HG03097 (cell line): Measurements from ENCODE around the gene CACNA1E.

Experiments used
- ATAC-seq: cut with Tn5 transposase; IDR thresholded peaks from one replicate; pipeline ENCODE4 v1.9.1; 2021; ENCODE audit not compliant: unreplicated experiment, low FRiP score

Gene CACNA1E

DNA sequence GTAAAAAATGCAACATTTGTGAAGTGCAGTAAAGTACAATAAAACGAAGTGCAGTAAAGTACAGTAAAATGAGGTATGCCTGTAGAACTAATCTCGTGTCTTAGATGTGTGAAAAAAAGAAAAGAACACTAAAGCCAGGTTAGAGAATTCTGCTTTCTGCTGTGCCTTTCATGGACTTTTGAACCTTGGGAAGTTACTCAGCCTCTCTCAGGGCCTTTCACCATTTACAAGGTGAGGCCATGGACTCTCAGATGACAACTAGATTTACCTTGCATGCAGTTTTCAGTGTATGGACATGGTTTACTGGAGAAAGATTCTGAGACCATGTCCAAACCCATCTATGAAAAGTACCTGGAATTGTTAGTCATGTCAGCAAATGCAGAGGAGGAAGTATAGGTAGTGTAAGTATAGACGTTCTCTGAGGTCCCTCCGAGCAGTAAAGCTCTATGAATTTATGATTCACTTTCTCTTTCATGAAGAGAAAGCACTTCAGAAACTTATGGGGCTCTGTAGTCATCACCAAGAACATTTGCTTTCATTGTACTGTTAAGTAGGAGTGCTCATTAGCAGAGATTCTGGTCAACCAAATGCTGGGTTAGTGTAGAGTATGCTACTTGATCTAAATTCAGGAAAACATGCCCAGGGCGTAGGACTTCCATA, 143.1 kb downstream of the CACNA1E start:
- ATAC-seq: no peak

DNA sequence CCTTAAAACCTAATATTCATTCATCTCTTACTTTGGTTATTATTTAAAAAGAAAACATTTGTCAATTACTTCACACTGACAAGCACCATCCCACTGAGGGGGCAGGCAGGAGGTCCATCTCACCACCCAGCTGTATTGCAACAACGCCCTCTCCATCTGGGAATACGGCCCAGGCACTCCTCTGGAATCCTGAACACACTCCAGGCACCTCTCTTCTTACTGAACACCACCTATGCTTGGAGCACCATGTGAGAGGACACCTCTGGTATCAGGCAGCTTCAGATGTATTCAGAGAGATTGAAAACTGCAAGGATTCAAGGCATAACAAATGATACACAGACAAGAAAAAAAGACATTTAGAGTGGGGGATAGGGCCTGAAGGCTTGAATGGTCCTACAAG, 147.1 kb downstream of the CACNA1E start:
- ATAC-seq: no peak

DNA sequence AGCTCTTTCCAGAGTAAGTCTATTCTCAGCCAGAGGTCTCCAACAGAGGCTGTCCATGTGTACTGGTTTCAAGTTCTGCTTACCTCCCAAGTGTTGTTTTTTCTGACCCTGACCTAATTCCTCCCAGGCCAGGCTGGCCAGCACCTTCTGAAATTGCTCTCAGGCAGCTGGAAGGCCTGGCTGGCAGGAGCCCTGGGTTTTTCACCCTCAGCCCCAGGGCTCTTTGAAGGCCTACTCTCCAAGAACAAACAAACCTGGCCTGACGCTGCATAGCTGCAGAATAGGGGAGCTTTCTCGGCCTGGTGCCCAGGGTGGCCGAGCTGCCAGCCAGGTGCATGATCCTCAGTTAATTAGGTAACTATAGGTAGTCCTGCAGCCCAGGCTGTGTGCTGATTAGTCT, 147.5 kb downstream of the CACNA1E start:
- ATAC-seq: no peak

DNA sequence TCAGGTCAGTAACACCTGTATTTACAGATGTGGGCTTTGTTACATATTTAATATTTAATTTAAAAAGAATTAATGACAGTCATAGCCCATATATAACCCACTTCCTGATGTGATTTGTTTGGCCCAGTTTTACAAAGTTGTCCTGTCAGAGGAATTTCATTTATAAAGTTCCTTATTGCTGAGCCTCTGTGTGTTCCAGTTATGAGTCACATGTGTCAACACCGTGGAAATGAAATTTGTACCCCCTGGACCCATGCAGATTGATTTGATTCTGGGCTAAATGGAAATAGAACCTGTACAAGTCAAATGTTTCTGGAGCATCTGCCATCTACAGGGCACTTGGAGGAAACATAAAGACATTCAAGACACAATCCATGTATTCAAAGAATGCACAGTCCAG, 149.2 kb downstream of the CACNA1E start:
- no peak for ATAC-seq

DNA sequence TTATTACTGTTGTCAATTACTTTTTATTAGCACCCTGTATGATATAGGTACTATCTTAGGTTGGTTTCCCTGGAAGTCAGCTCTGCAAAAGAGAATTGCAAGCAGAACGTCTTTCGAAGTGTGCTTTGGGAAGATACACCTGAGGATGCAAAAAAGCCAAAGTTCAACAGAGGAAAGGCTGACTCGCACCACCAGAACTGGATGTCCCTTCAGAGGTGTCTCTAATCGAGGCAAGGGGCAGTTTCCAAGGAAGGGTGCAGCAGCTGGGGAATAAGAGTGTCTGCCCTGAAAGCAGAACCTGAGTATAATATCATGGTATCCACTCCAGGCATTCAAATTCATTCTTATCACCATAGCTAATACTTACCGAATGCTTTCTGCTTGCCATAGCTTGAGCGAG, 149.6 kb downstream of the CACNA1E start:
- ATAC-seq: no peak

DNA sequence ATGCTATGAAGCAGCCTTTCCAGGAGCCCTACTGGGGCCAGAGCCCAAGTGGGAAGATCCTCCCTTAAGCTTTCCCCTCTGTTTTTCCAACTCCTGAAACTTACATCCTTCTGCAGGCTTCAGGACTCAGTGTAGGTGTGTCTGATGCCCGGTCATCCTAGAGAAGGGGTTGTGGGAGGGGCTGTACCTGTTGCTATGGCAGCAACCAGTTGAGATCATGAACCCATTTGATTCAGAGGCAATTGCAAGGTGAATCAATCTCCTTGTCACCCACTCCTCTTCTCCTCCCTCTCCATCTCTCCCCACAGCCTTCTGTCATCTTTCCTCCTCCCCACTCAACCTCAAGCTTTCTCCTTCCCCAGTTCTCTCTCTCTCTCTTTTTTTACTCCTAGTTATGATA, 151.8 kb downstream of the CACNA1E start:
- ATAC-seq: no peak

DNA sequence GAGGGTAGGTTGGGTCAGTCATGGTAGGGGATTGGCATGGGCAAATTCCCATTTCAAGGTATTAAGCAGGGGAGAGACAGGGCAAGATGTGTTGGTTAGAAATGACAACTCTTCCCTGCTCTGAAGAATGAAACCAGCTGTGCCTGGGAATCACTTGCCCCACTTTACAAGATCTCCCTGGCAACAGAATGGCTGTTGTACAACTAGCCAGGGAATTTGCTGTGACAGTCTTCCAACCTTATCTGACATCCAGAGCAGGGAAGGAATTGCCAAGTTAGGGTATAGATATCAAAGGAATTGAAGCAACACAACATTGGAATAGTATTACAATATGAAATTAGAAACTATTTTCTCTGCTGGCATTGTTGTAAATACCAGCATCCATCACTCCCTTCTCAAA, 154.7 kb downstream of the CACNA1E start:
- no peak for ATAC-seq

DNA sequence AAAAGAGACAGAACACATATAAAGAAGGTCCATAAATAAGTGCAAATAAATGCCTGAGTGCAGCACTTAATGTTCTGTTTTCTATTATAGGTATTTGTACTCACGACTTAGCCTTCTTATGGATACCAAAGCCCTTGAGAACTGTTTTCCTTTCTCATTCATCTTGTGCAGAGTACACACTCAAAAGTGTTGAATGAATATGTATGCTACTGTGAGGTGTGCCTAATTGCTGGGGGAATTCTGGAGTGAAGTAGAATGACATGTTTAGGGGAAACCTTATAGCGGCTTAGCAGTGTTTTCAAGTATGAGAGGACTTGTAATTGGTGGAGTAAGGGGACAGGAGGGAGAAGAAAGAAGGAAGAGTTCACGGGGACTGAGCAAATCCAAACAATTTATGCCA, 157.6 kb downstream of the CACNA1E start:
- ATAC-seq: no peak

DNA sequence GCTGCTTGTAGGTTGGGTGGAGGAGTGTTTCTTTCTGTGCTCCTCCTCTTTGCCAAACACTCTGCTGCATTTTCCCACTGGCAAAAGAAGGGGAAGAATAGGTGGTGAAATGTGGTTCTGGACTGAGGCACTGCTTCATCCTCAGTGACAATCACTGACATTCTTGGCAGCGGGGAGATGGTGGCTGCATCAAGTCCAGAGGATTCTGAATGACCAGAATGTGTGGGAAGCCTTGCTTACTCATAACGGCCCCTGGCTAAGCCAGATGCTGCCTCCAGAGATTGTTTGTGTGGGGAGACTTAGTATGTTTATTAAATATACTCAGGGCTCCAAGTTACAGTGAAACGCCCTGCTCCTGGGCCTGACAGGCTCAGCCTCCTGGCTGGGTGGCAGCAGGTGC, 160.3 kb downstream of the CACNA1E start:
- ATAC-seq: no peak

DNA sequence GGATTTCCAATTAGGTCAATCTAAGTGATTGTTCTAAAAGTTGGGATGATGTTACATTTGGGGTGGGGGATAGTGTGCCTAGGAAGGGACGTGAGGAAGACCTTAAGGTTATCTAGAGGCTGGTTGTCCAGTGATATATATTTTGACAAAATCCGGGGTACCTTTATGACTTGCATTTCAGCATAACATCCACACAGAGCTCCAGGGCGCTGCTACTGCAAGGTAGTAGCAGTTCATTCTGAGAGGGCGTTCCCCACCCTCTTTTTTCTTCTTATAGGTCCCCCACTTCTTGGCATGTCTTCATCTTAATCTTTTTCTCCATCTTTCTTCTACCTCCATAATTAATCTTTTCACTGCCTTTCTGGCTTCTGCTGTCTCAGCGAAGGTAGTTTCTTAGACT, 161.9 kb downstream of the CACNA1E start:
- ATAC-seq: no peak

DNA sequence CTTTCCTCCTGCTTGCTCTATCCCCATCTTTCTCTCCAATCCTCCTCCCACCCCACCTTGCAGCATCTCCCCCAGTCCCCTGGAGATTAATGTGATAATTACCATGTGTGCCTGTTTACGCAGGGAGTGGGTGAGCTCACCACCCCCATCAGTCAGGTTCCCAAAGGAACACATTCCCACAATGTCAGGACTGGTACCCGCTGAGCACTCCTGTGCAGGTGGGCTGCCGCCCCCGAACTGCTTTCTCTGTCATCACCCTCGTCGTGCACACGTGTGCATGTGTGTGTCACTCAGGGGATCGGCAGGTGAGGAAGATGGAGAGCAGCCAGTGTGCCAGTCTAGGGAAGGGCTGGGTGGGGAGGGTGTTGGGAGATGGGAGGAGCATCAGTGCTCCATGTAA, 163.4 kb downstream of the CACNA1E start:
- no peak for ATAC-seq

DNA sequence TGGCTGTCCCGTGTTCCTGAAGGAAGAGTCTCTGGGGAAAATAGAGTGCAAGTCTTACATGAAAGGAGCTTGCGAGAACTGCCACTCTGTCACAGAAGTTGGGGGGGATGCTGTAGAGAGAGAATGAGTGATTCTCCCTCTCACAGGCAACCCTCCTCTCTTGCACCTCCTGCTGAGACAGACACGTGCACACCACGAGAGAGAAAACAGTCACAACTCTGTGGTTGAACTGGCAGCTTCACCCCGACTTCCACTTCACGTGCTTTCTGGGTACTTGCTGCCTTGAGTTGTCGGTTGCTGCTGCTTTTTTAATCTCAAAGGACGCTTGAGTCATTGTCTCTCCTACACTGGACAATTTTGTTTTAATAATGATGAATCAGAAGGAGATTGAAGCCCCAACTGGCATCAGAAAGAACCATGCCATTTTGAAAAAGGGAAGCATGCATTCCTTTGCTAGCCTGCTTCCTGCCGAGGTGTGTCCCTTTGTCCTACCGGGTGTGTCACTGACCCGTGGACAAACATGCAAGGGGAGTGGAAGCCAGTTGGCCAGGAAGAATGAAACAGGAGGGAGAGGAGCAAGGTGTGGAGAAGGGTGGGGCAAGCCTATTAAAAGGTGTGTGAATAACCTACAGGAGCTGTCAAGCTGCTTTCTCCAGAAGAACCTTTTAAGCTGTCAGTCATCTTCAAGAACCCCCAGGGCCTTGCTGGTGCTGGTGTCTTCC, 164.2 kb downstream of the CACNA1E start:
- no peak for ATAC-seq

DNA sequence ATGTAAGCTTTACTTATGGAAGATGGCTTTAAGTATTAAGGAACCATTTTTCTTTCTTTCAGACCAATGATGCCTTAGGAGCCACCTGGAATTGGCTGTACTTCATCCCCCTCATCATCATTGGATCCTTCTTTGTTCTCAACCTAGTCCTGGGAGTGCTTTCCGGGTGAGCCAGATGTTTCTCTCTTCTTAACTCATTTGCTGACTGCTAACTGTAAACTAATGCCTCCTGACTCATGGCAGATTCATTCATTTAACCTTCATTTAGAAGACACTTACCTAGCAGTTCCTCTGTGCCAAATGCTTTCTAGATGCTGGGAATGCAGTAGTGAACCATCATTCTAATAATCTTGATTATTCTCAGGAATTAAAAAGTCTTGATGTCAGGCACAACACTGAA, 168.0 kb downstream of the CACNA1E start:
- no peak for ATAC-seq

DNA sequence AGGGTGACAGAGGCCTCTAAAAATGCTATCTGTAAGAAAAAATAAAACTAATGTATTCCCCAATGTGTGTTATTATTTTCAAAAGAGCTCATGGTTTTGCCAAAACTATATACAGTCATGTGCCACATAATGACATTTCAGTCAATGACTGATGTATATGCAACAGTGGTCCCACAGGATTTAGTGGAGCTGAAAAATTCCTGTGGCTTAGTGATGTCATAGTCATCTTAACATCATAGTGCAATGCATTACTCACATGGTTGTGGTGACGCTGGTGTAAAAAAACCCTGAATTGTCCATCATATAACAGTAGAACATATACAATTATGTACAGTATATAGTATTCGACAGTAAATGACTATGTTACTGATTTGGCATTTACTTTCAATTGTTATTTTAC, 172.4 kb downstream of the CACNA1E start:
- ATAC-seq: no peak

DNA sequence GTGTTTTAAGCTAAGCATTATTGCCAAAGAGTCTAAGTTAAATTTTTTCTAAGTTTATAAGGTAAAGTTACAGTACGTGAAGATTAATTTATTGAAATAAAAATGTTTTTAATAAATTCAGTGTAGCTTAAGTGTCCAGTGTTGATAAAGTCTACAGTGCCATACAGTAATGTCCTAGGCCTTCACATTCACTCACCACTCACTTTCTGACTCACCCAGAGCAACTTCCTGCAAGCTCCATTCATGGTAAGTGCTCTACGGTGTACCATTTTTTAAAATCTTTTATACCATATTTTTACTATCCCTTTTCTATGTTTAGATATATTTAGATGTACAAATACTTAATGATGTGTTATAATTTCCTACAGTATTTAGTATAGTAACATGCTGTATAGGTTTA, 173.2 kb downstream of the CACNA1E start:
- ATAC-seq: no peak

DNA sequence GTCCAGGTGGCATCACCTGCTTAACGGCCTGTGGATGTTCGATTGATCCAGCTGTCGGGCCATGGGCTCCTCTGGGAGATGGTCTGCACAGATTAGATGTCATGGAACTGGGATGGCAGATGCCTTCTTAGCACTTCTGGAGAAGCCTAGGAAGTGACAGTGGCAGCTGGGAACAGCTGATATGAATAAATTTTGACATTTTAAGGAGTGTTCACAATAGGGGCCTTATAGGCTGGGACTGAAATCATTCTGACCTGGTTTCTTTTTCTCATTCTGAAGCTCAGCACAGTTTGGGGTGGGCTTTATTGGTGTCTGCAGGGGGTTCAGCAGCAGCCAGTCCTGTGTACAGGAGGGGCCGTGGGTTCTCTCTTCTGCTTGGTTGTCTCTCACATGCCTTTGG, 175.3 kb downstream of the CACNA1E start:
- ATAC-seq: no peak

DNA sequence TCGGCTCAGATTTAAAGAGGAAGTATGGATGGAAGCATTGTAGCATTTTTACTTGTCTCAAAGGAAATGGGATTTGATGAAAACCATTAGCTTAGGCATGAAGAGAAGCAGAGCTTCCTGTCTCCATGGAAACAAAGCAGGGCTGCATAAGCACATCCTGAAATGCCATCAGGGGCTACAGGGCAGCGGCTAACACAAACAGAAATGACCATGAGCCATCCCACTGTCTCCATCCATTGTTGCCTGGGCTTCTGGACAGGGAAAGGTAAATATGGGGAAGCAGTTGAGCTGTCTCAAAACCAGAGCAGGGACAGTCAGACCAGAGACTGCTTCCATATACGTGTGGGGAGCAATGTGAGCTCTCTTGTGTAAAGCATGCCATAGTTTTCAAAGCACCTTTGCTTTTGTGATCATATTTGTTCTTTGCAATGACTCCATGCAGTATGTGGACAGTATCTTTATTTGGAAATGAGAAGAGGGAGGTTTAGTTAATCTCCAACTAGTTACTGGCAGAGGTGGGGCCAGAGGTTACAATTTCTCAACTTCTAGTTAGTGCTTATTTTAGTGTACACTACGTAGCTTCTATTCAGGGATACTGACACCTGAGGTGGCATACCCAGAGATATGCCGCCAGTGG, 176.1 kb downstream of the CACNA1E start:
- ATAC-seq: no peak

DNA sequence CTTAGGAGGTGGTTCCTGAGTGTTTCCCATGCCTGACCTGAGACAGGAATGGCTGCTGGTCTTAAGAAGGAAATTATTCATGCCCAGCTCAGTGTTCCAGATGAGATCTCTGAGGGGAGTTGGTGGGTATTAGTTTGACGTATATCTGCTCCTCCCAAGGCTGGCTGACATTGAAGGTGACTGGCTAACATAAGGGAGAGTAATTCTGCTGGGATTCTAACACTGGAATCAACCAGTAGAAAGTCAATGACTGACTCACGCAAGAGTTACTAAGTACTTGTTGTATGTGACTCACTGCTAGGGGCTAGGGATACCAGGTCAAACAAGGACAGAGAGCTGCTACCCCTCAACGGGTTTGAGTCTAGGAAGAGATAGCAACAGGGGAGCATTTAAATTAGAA, 177.3 kb downstream of the CACNA1E start:
- ATAC-seq: no peak

DNA sequence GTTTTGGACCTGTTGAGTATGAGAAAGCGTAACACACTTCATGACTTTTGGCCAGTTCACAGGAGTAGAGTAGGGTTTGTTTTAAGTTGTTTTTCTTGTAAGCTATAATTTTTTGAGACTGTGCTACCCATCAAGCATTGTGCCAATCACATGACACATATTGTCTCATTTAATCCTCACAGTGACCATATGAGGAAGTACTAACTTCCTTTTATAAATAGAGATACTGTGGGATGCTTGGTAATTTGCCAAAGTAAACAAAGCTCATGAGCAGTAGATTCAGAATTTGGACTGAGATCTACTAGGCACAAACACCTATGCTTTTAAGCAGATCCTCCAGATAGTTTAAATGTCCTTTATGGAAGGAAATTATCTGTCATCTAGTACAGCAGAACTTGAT, 178.3 kb downstream of the CACNA1E start:
- no peak for ATAC-seq

DNA sequence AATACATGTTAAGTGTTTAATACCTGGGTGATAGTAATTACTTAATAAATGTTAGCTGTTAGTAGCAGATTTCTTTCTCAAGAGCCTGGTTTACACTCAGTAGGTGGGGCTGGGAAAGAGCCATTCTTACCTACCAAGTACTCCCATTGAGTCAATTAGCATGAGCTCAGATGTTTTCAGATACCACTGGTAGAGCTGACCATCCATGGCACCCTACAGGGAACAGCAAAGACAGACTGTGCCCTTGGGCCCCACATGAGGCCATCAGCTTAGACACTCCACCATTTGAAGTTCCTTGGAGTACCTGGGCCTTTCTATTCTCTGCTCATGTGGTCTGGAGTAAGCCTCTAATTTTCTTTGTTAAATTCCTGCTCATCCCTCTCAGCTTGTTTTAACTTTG, 179.3 kb downstream of the CACNA1E start:
- no peak for ATAC-seq

DNA sequence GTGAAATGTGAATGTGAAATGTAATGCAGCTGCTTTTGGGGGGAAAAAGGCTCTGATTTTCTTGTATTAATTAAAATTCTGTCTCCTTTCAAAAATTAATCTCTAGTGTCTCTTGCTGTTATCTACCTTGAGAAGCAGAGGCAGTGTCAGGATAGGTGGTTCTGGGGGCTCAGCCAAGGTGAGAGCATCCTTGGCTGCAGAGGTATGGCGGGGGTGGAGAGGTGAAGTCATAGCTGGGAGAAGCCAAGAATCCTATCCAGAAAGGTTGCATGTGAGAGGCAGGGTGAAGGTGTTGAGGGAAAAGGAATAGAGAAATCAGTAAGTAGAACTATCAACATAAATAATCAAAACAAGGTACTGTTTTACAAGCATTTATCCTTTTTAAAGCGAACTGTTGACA, 181.2 kb downstream of the CACNA1E start:
- no peak for ATAC-seq

DNA sequence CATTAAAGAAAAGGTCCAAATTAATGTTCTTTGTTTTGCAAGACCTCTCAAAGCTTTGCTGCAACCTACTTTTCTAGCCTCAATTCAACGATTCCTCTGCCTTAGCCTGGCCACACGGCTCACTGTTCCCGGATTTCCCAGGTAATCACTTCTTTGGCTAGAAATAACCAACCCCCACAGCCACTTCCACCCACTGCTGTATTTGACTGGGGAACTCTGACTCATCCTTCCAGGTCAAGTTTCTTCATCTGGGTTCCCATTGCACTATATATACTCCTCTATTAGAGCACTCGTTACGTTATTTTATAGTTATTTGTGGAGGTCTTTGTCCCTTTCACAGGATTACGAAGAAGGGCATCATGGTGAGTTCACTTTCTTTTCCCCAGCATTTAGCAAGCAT, 185.9 kb downstream of the CACNA1E start:
- ATAC-seq: no peak
